Smooth muscle cell (in vitro differentiated cells): ENCODE data around the gene KRTAP4-16. TPM values are rescaled to one million over a fixed set of nuclear protein-coding genes. Genes with fewer than 3 reads are reported as not detected.
A peak's percentile ranks its signal among the peaks of the same experiment; 100 is the strongest.
"Not testable (repeated sequence)": the region's sequence is repeated elsewhere in the genome, so short reads cannot be mapped to it uniquely, and the experiment has no call there.

Source experiments
- DNase-seq: peaks from one replicate; lab custom pipeline; 2025; ENCODE audit not compliant: unreplicated experiment; lab: John Stamatoyannopoulos, UW
- H2AFZ ChIP-seq: fragments of 200-600 bp; sonication (generic); 2 replicates; pipeline ENCODE4 v1.6.0; 2016; ENCODE audit warnings: antibody characterized with exemption, low read depth, mild to moderate bottlenecking
- H3F3A ChIP-seq: fragments of 200-600 bp; sonication (generic); 2 replicates; pipeline ENCODE4 v1.6.0; 2017; ENCODE audit warnings: antibody characterized with exemption, low read depth
- H3K27ac ChIP-seq: fragments of 200-600 bp; sonication (generic); 2 replicates; pipeline ENCODE4 v1.5.1; 2016; ENCODE audit warnings: low read depth, mild to moderate bottlenecking
- H3K27me3 ChIP-seq: fragments of 200-600 bp; sonication (generic); 2 replicates; pipeline ENCODE4 v1.6.1; 2016; ENCODE audit warnings: low read depth, mild to moderate bottlenecking
- H3K36me3 ChIP-seq: fragments of 200-600 bp; sonication (generic); 2 replicates; pipeline ENCODE4 v1.5.1; 2016; ENCODE audit warnings: low read depth
- H3K4me1 ChIP-seq: fragments of 200-600 bp; sonication (generic); 2 replicates; pipeline ENCODE4 v1.5.1; 2016; ENCODE audit warnings: low read depth
- H3K4me2 ChIP-seq: fragments of 200-600 bp; sonication (generic); 2 replicates; pipeline ENCODE4 v1.6.0; 2016; ENCODE audit warnings: mild to moderate bottlenecking
- H3K4me3 ChIP-seq: fragments of 200-600 bp; sonication (generic); 2 replicates; pipeline ENCODE4 v1.5.1; 2016; ENCODE audit warnings: mild to moderate bottlenecking
- H3K79me2 ChIP-seq: fragments of 200-600 bp; sonication (generic); 2 replicates; pipeline ENCODE4 v1.6.0; 2016; ENCODE audit warnings: low read depth, mild to moderate bottlenecking
- H3K9ac ChIP-seq: fragments of 200-600 bp; sonication (generic); 2 replicates; pipeline ENCODE4 v1.6.0; 2016; ENCODE audit warnings: low read depth
- H3K9me3 ChIP-seq: fragments of 200-600 bp; sonication (generic); replicated peaks from 2 replicates; pipeline ENCODE4 v1.5.1; 2016; ENCODE audit warnings: low read depth
- H4K20me1 ChIP-seq: fragments of 200-600 bp; sonication (generic); 2 replicates; pipeline ENCODE4 v1.6.0; 2016; ENCODE audit warnings: low read depth
- WGBS: methylation state at CpG from one replicate; pipeline ENCODE4 v1.1.7; 2016; ENCODE audit warnings: low lambda C conversion rate; 5-methylcytosine and 5-hydroxymethylcytosine counted together
- polyA plus RNA-seq: library from polyadenylated mRNA; unstranded; fragments of >200 nt; fragmentation: Nextera tagmentation; extraction: Ambion mirVana; gene quantifications from 2 replicates; pipeline ENCODE4 v1.2.1, GENCODE V29; 2016
- total RNA-seq: library from RNA; depleted of rRNA; stranded (reverse); fragments of >200 nt; gene quantifications from 2 replicates; pipeline ENCODE4 v1.2.3, GENCODE V29; 2014
- TF ChIP-seq, protein P1 (sequence below): fragments of 200-600 bp; sonication (generic); IDR thresholded peaks from 2 replicates; pipeline ENCODE4 v1.5.1; 2017; ENCODE audit warnings: borderline replicate concordance, mild to moderate bottlenecking, antibody characterized with exemption; ENCODE audit not compliant: insufficient read depth, poor library complexity, severe bottlenecking

Gene KRTAP4-16
- total and polyA plus RNA-seq, 2 experiments from 2014 or later: not detected

DNA sequence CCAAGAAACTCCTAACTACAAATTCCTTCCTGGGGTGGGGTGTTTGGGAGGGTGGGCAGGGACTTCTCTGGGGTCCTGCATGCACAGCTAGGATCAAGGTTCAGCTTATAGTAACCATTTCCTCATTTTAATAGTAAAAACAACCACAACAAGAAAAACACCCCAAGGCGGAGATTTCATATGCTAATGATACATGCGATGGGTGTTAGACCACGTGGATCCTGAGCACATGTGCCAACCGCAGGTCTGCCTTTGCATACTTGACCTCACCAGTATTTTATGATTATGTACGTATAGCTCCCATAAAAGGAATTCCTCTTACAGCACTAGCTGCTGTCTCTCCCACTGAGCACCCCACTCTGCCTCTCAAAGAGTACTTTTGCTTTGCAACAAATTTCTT, 14.3 kb upstream of the KRTAP4-16 start:
- H3K27me3 ChIP-seq: no peaks in the 10 kb centered on the region
- H3K4me2 ChIP-seq: no peak overlapping the region
- H2AFZ ChIP-seq: no peak overlapping the region
- no peak overlapping the region for H3K27ac ChIP-seq
- DNase-seq: no peak
- no peaks in the 10 kb centered on the region for H3K9me3 ChIP-seq
- H3K4me1 ChIP-seq: no peaks in the 10 kb centered on the region
- no peaks in the 10 kb centered on the region for H3K79me2 ChIP-seq
- H3F3A ChIP-seq: no peaks in the 10 kb centered on the region
- WGBS: 90% methylated on average over 5 of the region's 5 CpGs
- no peaks in the 10 kb centered on the region for H3K36me3 ChIP-seq
- TF ChIP-seq, protein P1, sequence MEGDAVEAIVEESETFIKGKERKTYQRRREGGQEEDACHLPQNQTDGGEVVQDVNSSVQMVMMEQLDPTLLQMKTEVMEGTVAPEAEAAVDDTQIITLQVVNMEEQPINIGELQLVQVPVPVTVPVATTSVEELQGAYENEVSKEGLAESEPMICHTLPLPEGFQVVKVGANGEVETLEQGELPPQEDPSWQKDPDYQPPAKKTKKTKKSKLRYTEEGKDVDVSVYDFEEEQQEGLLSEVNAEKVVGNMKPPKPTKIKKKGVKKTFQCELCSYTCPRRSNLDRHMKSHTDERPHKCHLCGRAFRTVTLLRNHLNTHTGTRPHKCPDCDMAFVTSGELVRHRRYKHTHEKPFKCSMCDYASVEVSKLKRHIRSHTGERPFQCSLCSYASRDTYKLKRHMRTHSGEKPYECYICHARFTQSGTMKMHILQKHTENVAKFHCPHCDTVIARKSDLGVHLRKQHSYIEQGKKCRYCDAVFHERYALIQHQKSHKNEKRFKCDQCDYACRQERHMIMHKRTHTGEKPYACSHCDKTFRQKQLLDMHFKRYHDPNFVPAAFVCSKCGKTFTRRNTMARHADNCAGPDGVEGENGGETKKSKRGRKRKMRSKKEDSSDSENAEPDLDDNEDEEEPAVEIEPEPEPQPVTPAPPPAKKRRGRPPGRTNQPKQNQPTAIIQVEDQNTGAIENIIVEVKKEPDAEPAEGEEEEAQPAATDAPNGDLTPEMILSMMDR: no peak
- no peak overlapping the region for H3K9ac ChIP-seq
- H4K20me1 ChIP-seq: no peaks in the 10 kb centered on the region
- no peak overlapping the region for H3K4me3 ChIP-seq

DNA sequence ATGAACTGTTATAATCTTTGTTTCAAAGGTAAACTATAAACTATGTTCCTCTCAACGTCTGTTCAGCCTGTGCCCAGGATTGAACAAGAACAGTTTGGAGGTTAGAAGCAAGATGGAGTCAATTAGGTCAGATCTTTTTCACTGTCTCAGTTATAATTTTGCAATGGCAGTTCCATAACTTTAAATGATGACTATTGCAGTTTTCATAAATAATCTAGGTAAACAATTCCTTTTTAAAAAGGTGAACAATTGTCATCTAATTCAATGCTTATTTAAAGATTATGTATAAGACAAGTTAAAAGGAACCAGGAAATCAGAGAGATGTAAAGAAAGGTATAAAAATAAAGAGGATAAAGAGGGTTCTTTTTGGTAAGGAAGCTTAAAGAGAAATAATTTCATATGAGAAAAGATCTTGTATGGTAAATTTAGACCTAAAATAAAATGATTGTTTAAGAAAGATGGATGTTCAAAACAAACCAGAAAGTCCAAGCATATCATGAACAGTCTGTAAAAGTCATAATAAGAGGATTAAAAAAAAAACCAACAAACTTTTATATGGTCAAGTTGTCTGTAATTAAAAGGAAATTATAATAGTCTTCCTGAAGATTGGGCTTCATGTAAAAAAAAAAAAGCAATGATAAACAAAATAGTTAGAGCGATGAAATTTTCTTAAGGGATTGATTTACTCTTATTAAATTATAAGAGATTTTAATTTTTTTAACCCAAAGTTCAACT, 9.3 kb upstream of the KRTAP4-16 start:
- TF ChIP-seq, protein P1: no peak
- Histone ChIP-seq H3K4me2 (no peak overlapping the region), H3K9me3 (no peaks in the 10 kb centered on the region), H3K4me1 (no peaks in the 10 kb centered on the region), H3K9ac (no peak overlapping the region), H3K4me3 (no peak overlapping the region), H3K36me3 (no peaks in the 10 kb centered on the region), H3F3A (no peaks in the 10 kb centered on the region), H2AFZ (no peak overlapping the region), H3K27ac (no peak overlapping the region), H4K20me1 (no peaks in the 10 kb centered on the region), H3K79me2 (no peaks in the 10 kb centered on the region), H3K27me3 (no peaks in the 10 kb centered on the region)
- 76% methylated on average over 2 of the region's 2 CpGs for WGBS
- DNase-seq: no peak

- not testable (repeated sequence) for H4K20me1 ChIP-seq, H3K27ac ChIP-seq, H3K27me3 ChIP-seq, H3K36me3 ChIP-seq, H2AFZ ChIP-seq, H3K4me3 ChIP-seq, H3K4me1 ChIP-seq, H3K9me3 ChIP-seq, H3K9ac ChIP-seq, DNase-seq, H3K79me2 ChIP-seq, H3K4me2 ChIP-seq, H3F3A ChIP-seq
- 53% methylated on average over 1 of the region's 1 CpG for WGBS
These were observed 6.8 kb upstream of the KRTAP4-16 start for GRCh38 chr17:41108728-41109386.

DNA sequence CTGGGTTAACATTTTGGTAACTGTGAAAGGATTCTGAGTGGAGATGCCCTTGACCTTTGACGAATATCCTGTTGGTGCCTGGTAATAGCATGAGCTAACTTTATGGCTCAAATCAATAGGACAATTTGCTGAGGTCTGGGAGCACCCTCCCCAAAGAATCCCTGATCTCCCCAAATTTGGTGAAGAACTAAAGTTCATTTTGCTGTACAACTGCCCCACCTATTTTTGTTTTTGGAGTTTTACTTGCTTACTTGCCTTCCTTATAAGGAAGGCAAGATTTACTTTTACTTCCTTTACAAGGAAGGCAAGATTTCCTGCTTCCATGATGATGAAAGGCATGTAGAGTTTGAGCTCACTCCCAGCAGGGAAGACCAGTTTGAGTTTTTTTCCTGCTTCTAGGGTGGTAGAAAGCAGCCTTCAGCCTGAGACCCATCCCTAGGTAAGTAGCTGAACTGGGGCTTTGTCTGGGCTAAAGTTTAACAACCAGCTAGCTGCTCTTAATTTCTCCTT, 6.0 kb upstream of the KRTAP4-16 start:
- Histone ChIP-seq H3K4me2 (no peak overlapping the region), H3K79me2 (no peaks in the 10 kb centered on the region), H4K20me1 (no peaks in the 10 kb centered on the region), H3K4me3 (no peak overlapping the region), H2AFZ (no peak overlapping the region), H3K9ac (no peak overlapping the region), H3F3A (no peaks in the 10 kb centered on the region), H3K27ac (no peak overlapping the region), H3K36me3 (no peaks in the 10 kb centered on the region), H3K4me1 (peaks cover 3% of the 10 kb centered on the region), H3K9me3 (no peaks in the 10 kb centered on the region), H3K27me3 (no peaks in the 10 kb centered on the region)
- TF ChIP-seq, protein P1: no peak
- 85% methylated on average over 1 of the region's 1 CpG for WGBS
- DNase-seq: no peak

DNA sequence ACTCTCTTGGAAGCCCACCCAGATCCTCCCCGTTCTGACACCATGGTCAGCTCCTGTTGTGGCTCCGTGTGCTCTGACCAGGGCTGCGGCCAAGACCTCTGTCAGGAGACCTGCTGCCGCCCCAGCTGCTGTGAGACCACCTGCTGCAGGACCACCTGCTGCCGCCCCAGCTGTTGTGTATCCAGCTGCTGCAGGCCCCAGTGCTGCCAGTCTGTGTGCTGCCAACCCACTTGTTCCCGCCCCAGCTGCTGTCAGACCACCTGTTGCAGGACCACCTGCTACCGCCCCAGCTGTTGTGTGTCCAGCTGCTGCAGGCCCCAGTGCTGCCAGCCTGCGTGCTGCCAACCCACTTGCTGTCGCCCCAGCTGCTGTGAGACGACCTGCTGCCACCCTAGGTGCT, 3.3 kb upstream of the KRTAP4-16 start, which contains the start of gene KRTAP4-9:
KRTAP4-9 (plus strand) TSS at position 43 of the 400 bp plus-strand sequence; CDS start at position 43, 0 bp downstream.
- H4K20me1 ChIP-seq, H3K4me3 ChIP-seq, H3K9ac ChIP-seq, H3K36me3 ChIP-seq, DNase-seq, H3K9me3 ChIP-seq, H3K79me2 ChIP-seq, H3F3A ChIP-seq, H3K4me1 ChIP-seq, H3K27me3 ChIP-seq, H2AFZ ChIP-seq: not testable (repeated sequence)
- Histone ChIP-seq H3K4me2 (peak within 1 kb of the TSS; percentile 24), H3K27ac (peak within 1 kb of the TSS; percentile 53)
- WGBS: 87% methylated on average over 10 of the region's 10 CpGs

GRCh38 chr17:41104386-41105038, 2.5 kb upstream of the KRTAP4-16 start:
- not testable (repeated sequence) for DNase-seq, H3K4me1 ChIP-seq, H3K9me3 ChIP-seq, H4K20me1 ChIP-seq, H3K79me2 ChIP-seq, H3K9ac ChIP-seq, H3K36me3 ChIP-seq, H3F3A ChIP-seq, H2AFZ ChIP-seq, H3K4me3 ChIP-seq, H3K27me3 ChIP-seq
- Histone ChIP-seq H3K4me2 (peak overlapping the region; percentile 24), H3K27ac (peak overlapping the region; percentile 53)
- WGBS: 11% methylated on average over 2 of the region's 2 CpGs
